Dendritic cell treated with granulocyte-macrophage colony-stimulating factor and Interleukin-4, amounts not matched to agents 40 ng/mL and 50 ng/mL, for 4 days (primary cell): ENCODE data around the gene ATP2B2.
A peak's percentile ranks its signal among the peaks of the same experiment; 100 is the strongest.

ENCODE experiments used
- H3K27ac Mint-ChIP-seq: one replicate; pipeline ENCODE4 v1.8.0; 2022; ENCODE audit warnings: mild to moderate bottlenecking, mixed read lengths
- H3K27me3 Mint-ChIP-seq: one replicate; pipeline ENCODE4 v1.8.0; 2022; ENCODE audit warnings: mild to moderate bottlenecking, mixed read lengths
- H3K36me3 Mint-ChIP-seq: one replicate; pipeline ENCODE4 v1.8.0; 2022; ENCODE audit warnings: low read depth, mixed read lengths
- H3K4me1 Mint-ChIP-seq: one replicate; pipeline ENCODE4 v1.8.0; 2022; ENCODE audit warnings: low read depth, mixed read lengths
- H3K4me3 Mint-ChIP-seq: one replicate; pipeline ENCODE4 v1.8.0; 2022; ENCODE audit warnings: mild to moderate bottlenecking, moderate library complexity, mixed read lengths
- H3K9me3 Mint-ChIP-seq: one replicate; pipeline ENCODE4 v1.8.0; 2022; ENCODE audit warnings: mixed read lengths
- intact Hi-C: fragments of 100-400 bp; cut with micrococcal nuclease; formaldehyde crosslinking; loops from one replicate; pipeline ENCODE4 v1.15.0; 2022

ATP2B2 gene

DNA sequence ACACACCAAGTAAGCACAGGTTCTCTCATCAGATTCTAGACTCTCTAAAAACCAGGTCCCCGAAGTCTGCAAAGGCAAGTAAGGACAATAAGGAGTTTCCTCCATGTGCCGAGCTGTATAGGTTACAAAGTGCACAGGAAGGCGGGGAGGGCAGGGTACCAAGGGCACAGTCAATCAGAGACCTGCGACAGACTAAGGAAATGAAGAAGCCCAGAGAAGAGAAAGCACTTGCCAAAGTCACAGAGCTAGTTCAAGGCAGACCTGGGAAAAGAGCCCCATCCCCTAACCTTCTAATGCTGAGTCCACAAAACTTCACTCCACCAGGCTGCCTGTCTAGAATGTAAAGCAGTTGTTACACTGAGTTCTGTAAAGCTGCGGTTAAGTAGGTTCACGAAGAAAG is 186.1 kb downstream of the ATP2B2 start:
- intact Hi-C loops: no loop called here
- H3K36me3 Mint-ChIP-seq: peaks cover 59% of the 10 kb centered on the region
- no peaks in the 10 kb centered on the region for H3K9me3 Mint-ChIP-seq
- peak overlapping the region; percentile 86 for H3K4me3 Mint-ChIP-seq
- H3K27me3 Mint-ChIP-seq: no peaks in the 10 kb centered on the region
- H3K4me1 Mint-ChIP-seq: peaks cover 22% of the 10 kb centered on the region
- H3K27ac Mint-ChIP-seq: no peak overlapping the region

GRCh38 chr3:10317961-10318350 is 187.4 kb downstream of the ATP2B2 start:
- H3K27ac Mint-ChIP-seq: no peak overlapping the region
- H3K9me3 Mint-ChIP-seq: no peaks in the 10 kb centered on the region
- intact Hi-C loops: no loop called here
- H3K27me3 Mint-ChIP-seq: no peaks in the 10 kb centered on the region
- H3K4me3 Mint-ChIP-seq: no peak overlapping the region
- peaks cover 22% of the 10 kb centered on the region for H3K4me1 Mint-ChIP-seq
- H3K36me3 Mint-ChIP-seq: peaks cover 72% of the 10 kb centered on the region

DNA sequence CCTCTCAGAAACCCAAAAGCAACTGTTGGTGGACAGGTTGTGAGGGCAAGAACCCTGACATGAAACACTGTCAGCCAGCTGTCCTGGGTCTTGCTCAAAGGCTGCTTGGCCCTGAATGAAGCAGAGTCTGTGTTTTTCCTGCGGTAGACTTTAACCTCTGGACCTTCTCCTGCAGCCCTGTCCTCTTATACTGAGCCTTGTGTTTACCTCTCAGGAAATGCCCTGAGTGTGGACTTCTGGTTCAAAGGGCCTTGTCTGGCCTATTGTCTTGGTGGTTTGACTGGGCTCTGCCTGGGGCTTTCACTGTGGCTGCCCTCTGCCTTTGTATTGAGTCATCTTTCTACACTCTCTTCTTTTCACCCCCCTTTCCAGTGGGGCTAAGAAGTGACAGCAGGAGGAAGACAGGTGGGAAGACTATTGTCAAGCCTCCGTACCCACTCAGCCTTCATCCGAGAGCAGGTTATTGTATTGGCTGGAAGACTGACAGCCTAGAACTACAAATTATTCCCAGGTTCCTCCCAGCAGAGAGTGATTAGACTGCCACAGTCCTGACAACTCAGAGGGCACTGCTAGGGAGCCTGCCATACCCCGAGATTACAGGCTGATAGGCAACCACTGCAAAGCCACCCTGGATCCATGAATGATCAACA is 187.9 kb downstream of the ATP2B2 start:
- Mint-ChIP-seq H3K4me1 (peaks cover 22% of the 10 kb centered on the region), H3K9me3 (no peaks in the 10 kb centered on the region), H3K4me3 (no peak overlapping the region), H3K36me3 (peaks cover 77% of the 10 kb centered on the region), H3K27ac (no peak overlapping the region), H3K27me3 (no peaks in the 10 kb centered on the region)
- intact Hi-C loops: no loop called here

DNA sequence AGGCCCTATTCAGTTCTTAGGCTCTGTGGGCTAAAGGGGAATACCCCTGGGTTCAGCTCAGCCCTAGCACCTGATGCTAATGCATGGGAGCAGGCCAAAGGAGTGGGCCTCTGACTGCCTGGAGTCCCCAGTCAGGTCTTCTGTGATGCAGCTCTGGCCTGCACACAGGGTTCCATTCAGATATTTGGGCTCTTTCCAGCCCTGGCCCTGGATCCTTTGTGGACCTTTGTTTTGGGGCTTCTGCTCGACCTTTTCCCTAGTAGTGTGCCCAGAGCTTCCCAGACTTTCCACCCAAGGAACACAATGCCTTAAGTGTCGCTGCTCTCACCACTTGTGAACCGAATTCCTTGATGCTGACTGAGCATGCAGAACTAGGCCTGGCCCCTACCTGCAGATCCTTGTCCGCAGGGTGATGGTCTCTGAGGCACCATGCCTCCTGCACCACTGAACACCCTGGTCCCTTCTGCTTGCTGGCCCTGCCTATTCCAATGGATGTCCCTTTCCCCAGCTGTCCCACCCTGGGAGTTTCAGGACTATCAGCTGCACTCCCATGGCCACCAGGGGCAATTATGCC is 189.5 kb downstream of the ATP2B2 start:
- peaks cover 91% of the 10 kb centered on the region for H3K36me3 Mint-ChIP-seq
- H3K9me3 Mint-ChIP-seq: no peaks in the 10 kb centered on the region
- no peak overlapping the region for H3K4me3 Mint-ChIP-seq
- intact Hi-C loops: no loop called here
- H3K27me3 Mint-ChIP-seq: no peaks in the 10 kb centered on the region
- H3K4me1 Mint-ChIP-seq: peaks cover 22% of the 10 kb centered on the region
- no peak overlapping the region for H3K27ac Mint-ChIP-seq

GRCh38 chr3:10315101-10315500 is 190.3 kb downstream of the ATP2B2 start:
- intact Hi-C loops: no loop called here
- Mint-ChIP-seq H3K27ac (no peak overlapping the region), H3K4me3 (no peak overlapping the region), H3K36me3 (peaks cover 93% of the 10 kb centered on the region), H3K9me3 (no peaks in the 10 kb centered on the region), H3K27me3 (no peaks in the 10 kb centered on the region), H3K4me1 (peaks cover 19% of the 10 kb centered on the region)

DNA sequence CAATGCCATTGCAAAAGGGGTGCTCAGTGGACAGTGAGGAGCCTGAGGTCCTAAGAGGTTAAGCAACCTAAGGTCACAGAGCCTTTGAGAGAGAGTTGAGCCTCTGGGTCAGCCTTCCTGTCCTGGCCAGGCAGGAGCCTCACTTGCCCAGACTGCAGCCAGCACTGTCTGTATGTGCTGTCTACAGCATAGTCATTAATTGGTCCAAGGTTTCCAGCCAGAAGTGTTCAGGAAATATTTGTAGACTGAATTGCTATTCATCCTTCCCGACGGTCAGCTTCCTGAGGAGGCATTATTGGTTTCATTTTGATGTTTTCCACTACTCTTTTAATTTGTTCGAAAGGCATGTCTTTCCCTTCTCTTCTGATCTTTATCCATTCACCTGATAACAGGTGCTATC is 192.5 kb downstream of the ATP2B2 start:
- no peak overlapping the region for H3K4me3 Mint-ChIP-seq
- no peak overlapping the region for H3K27ac Mint-ChIP-seq
- H3K27me3 Mint-ChIP-seq: no peaks in the 10 kb centered on the region
- peaks cover 99% of the 10 kb centered on the region for H3K36me3 Mint-ChIP-seq
- intact Hi-C loops: no loop called here
- H3K4me1 Mint-ChIP-seq: peaks cover 7% of the 10 kb centered on the region
- no peaks in the 10 kb centered on the region for H3K9me3 Mint-ChIP-seq

GRCh38 chr3:10312391-10312790 is 193.0 kb downstream of the ATP2B2 start:
- intact Hi-C loops: no loop called here
- H3K27me3 Mint-ChIP-seq: no peaks in the 10 kb centered on the region
- no peak overlapping the region for H3K4me3 Mint-ChIP-seq
- no peaks in the 10 kb centered on the region for H3K9me3 Mint-ChIP-seq
- peaks cover 7% of the 10 kb centered on the region for H3K4me1 Mint-ChIP-seq
- H3K27ac Mint-ChIP-seq: no peak overlapping the region
- H3K36me3 Mint-ChIP-seq: peaks cover 99% of the 10 kb centered on the region

- H3K4me1 Mint-ChIP-seq: peaks cover 7% of the 10 kb centered on the region
- no peaks in the 10 kb centered on the region for H3K27me3 Mint-ChIP-seq
- H3K27ac Mint-ChIP-seq: no peak overlapping the region
- intact Hi-C loops: no loop called here
- H3K9me3 Mint-ChIP-seq: no peaks in the 10 kb centered on the region
- H3K4me3 Mint-ChIP-seq: no peak overlapping the region
- peaks cover 100% of the 10 kb centered on the region for H3K36me3 Mint-ChIP-seq
These were observed 193.7 kb downstream of the ATP2B2 start for GRCh38 chr3:10311710-10312109.

GRCh38 chr3:10310578-10310977 is 194.8 kb downstream of the ATP2B2 start:
- Mint-ChIP-seq H3K9me3 (no peaks in the 10 kb centered on the region), H3K4me1 (peaks cover 7% of the 10 kb centered on the region), H3K36me3 (peaks cover 100% of the 10 kb centered on the region), H3K4me3 (no peak overlapping the region), H3K27me3 (no peaks in the 10 kb centered on the region), H3K27ac (no peak overlapping the region)
- intact Hi-C loops: no loop called here

DNA sequence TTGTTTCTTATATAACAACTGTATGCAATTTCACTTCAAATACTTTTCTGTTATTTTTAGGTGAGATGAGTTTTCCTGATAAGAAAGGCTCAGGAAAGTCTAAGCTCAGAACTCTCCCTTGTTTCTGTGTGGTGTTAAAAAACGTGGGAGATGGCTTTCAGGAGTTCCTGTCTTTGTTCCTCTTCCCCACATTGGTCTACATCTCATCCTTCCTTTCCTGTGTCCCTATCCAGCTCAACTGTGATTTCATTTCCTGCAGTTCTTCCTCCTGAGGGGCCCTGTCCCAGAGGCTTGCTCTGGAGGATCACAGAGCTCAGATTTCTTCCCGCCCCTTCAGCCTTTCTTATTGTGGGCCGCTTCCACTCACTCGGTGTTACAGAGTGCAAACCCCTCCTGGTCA is 195.7 kb downstream of the ATP2B2 start:
- Mint-ChIP-seq H3K36me3 (peaks cover 100% of the 10 kb centered on the region), H3K4me1 (peaks cover 7% of the 10 kb centered on the region)

DNA sequence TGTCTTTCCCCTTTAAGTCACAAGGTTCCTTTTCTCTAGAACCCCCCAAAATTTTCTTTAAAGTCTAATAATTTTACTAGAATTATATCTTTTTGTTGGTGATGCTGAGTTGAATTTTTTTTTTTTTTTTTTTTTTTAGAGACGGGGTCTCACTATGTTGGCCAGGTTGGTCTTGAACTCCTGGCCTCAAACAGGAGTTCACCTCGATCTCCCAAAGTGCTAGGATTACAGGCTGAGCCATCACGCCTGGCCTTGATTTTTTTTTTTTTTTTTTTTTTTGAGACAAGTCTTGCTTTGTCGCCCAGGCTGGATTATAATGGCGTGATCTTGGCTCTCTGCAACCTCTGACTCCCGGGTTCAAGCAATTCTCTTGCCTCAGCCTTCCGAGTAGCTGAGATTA is 196.7 kb downstream of the ATP2B2 start:
- Mint-ChIP-seq H3K9me3 (no peaks in the 10 kb centered on the region), H3K27ac (no peak overlapping the region), H3K4me3 (no peak overlapping the region), H3K4me1 (peaks cover 7% of the 10 kb centered on the region), H3K27me3 (no peaks in the 10 kb centered on the region), H3K36me3 (peaks cover 100% of the 10 kb centered on the region)
- intact Hi-C loops: no loop called here

More for the DNA sequence above, 195.7 kb downstream of the ATP2B2 start:
- Mint-ChIP-seq H3K27me3 (no peaks in the 10 kb centered on the region), H3K27ac (no peak overlapping the region), H3K9me3 (no peaks in the 10 kb centered on the region), H3K4me3 (no peak overlapping the region)
- intact Hi-C loops: no loop called here

DNA sequence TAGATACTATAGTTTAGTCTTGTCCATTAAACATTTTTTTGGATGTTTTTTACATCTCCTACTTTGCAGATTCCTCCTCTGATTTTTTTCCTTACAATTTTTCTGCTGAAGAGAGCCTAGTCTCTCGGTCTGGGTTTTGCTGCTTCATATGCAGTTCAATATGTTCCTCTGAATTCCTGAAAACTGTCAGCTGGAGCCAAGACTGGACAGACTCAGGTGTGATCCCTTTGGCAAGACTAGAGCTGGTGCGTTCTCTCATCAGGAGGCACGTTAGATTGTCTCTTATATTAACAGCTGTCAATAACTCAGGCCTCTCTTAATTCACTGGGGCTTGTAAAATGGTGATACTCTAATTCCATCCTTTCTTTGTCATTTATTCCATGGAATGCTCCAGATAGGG is 199.2 kb downstream of the ATP2B2 start:
- H3K9me3 Mint-ChIP-seq: no peaks in the 10 kb centered on the region
- no peaks in the 10 kb centered on the region for H3K27me3 Mint-ChIP-seq
- intact Hi-C loops: no loop called here
- peaks cover 100% of the 10 kb centered on the region for H3K36me3 Mint-ChIP-seq
- no peak overlapping the region for H3K27ac Mint-ChIP-seq
- H3K4me3 Mint-ChIP-seq: no peak overlapping the region
- peaks cover 7% of the 10 kb centered on the region for H3K4me1 Mint-ChIP-seq

- peaks cover 7% of the 10 kb centered on the region for H3K4me1 Mint-ChIP-seq
- H3K9me3 Mint-ChIP-seq: no peaks in the 10 kb centered on the region
- intact Hi-C loops: no loop called here
- H3K36me3 Mint-ChIP-seq: peaks cover 100% of the 10 kb centered on the region
- H3K27me3 Mint-ChIP-seq: no peaks in the 10 kb centered on the region
- no peak overlapping the region for H3K4me3 Mint-ChIP-seq
- no peak overlapping the region for H3K27ac Mint-ChIP-seq
These were observed 200.0 kb downstream of the ATP2B2 start for GRCh38 chr3:10305331-10305902.

- Mint-ChIP-seq H3K27me3 (no peaks in the 10 kb centered on the region), H3K4me1 (peaks cover 5% of the 10 kb centered on the region), H3K27ac (no peak overlapping the region), H3K4me3 (no peak overlapping the region), H3K36me3 (peaks cover 100% of the 10 kb centered on the region), H3K9me3 (no peaks in the 10 kb centered on the region)
- intact Hi-C loops: no loop called here
These were observed 200.5 kb downstream of the ATP2B2 start for GRCh38 chr3:10304905-10305304.

- Mint-ChIP-seq H3K4me1 (no peaks in the 10 kb centered on the region), H3K4me3 (no peak overlapping the region), H3K27me3 (no peaks in the 10 kb centered on the region), H3K27ac (no peak overlapping the region), H3K9me3 (no peaks in the 10 kb centered on the region), H3K36me3 (peaks cover 100% of the 10 kb centered on the region)
- intact Hi-C loops: no loop called here
These were observed 201.6 kb downstream of the ATP2B2 start for GRCh38 chr3:10303785-10304184.
